IMR-90 (cell line): ENCODE results near the gene METAP2. TPM values are rescaled to one million over a fixed set of nuclear protein-coding genes. Genes with fewer than 3 reads are reported as not detected.

Source experiments
- ATAC-seq: fragments of 200-7000 bp; cut with Tn5 transposase; 2 replicates; pipeline ENCODE4 v1.9.1; 2020; ENCODE audit warnings: low read depth, mild to moderate bottlenecking, moderate library complexity
- BruUV-seq: library from RNA; stranded (reverse); fragments of 400-500 nt; replicated peaks from 2 replicates; lab custom pipeline; 2021; lab: Mats Ljungman, UMichigan
- CTCF ChIA-PET: fragments of 300-600 bp; formaldehyde crosslinking; extraction: SDS; loops from one replicate; lab custom pipeline; 2021; ENCODE audit warnings: antibody characterized with exemption; lab: Yijun Ruan, JAX
- POLR2A ChIA-PET: fragments of 300-600 bp; sonication (Branson Sonifier 250); formaldehyde crosslinking; loops from one replicate; lab custom pipeline; 2022; ENCODE audit warnings: antibody characterized with exemption; ENCODE audit not compliant: unreplicated experiment; lab: Charles Lee
- DNase-seq: peaks from one replicate; pipeline ENCODE4 v3.0.0; 2013
- H2AFZ ChIP-seq: replicated peaks from 2 replicates; pipeline ENCODE3; 2013; ENCODE audit warnings: low read length, mild to moderate bottlenecking; ENCODE audit not compliant: poor library complexity
- H2AK5ac ChIP-seq: 2 replicates; pipeline ENCODE4 v1.6.1; 2013; ENCODE audit warnings: low read depth, low read length, inconsistent platforms
- H2AK9ac ChIP-seq: replicated peaks from 2 replicates; pipeline ENCODE3; 2013; ENCODE audit warnings: mild to moderate bottlenecking, low read depth, low read length, moderate library complexity; ENCODE audit not compliant: poor library complexity
- H2BK120ac ChIP-seq: 2 replicates; pipeline ENCODE4 v1.6.1; 2013; ENCODE audit warnings: low read depth, low read length, inconsistent platforms
- H2BK15ac ChIP-seq: 3 replicates; pipeline ENCODE4 v1.6.1; 2013; ENCODE audit warnings: low read depth, low read length, inconsistent platforms
- H2BK20ac ChIP-seq: 2 replicates; pipeline ENCODE4 v1.6.1; 2013; ENCODE audit warnings: low read depth, mild to moderate bottlenecking, inconsistent platforms, low read length, moderate library complexity
- H2BK5ac ChIP-seq: 2 replicates; pipeline ENCODE4 v1.6.1; 2013; ENCODE audit warnings: mild to moderate bottlenecking, low read depth, low read length, inconsistent platforms; ENCODE audit not compliant: poor library complexity, severe bottlenecking
- H3K14ac ChIP-seq: replicated peaks from 2 replicates; pipeline ENCODE4 v1.6.1; 2013; ENCODE audit warnings: low read depth, low read length, inconsistent platforms
- H3K18ac ChIP-seq: 2 replicates; pipeline ENCODE4 v1.6.1; 2013; ENCODE audit warnings: low read depth, low read length, control low read depth
- H3K23ac ChIP-seq: 2 replicates; pipeline ENCODE4 v1.6.1; 2013; ENCODE audit warnings: low read depth, low read length, inconsistent platforms
- H3K27ac ChIP-seq: 2 replicates; pipeline ENCODE4 v1.5.1; 2013; ENCODE audit warnings: mild to moderate bottlenecking, control low read depth, low read length; ENCODE audit not compliant: insufficient read depth
- H3K27me3 ChIP-seq: 2 replicates; pipeline ENCODE4 v1.6.1; 2013; ENCODE audit warnings: low read length; ENCODE audit not compliant: control insufficient read depth, insufficient read depth
- H3K36me3 ChIP-seq: 2 replicates; pipeline ENCODE4 v1.6.1; 2013; ENCODE audit warnings: low read length, mixed read lengths; ENCODE audit not compliant: control insufficient read depth, insufficient read depth
- H3K4ac ChIP-seq: 2 replicates; pipeline ENCODE4 v1.6.1; 2013; ENCODE audit warnings: low read depth, low read length, inconsistent platforms
- H3K4me1 ChIP-seq: 2 replicates; pipeline ENCODE4 v1.6.1; 2013; ENCODE audit warnings: low read length, mixed read lengths; ENCODE audit not compliant: control insufficient read depth, insufficient read depth
- H3K4me2 ChIP-seq: 2 replicates; pipeline ENCODE4 v1.6.1; 2013; ENCODE audit warnings: low read depth, mild to moderate bottlenecking, control low read depth, low read length, moderate library complexity
- H3K4me3 ChIP-seq: 2 replicates; pipeline ENCODE4 v1.5.1; 2013; ENCODE audit warnings: low read depth, mild to moderate bottlenecking, control low read depth, low read length, moderate library complexity; ENCODE audit not compliant: insufficient read depth
- H3K56ac ChIP-seq: 2 replicates; pipeline ENCODE4 v1.6.1; 2013; ENCODE audit warnings: low read length, inconsistent platforms; ENCODE audit not compliant: insufficient read depth; ENCODE audit errors: extremely low read depth
- H3K79me1 ChIP-seq, 2 experiments: 2 replicates each; pipeline ENCODE4 v1.6.1; 2013; ENCODE audit warnings: low read length in 2 of 2, inconsistent platforms in 1 of 2, low read depth in 1 of 2
- H3K9ac ChIP-seq: 2 replicates; pipeline ENCODE4 v1.6.1; 2013; ENCODE audit warnings: low read depth, low read length, control low read depth
- H3K9me1 ChIP-seq: 2 replicates; pipeline ENCODE4 v1.6.1; 2013; ENCODE audit warnings: low read length, inconsistent platforms; ENCODE audit not compliant: insufficient read depth
- H3K9me3 ChIP-seq: 2 replicates; pipeline ENCODE4 v1.6.1; 2013; ENCODE audit warnings: low read length; ENCODE audit not compliant: control insufficient read depth, insufficient read depth
- H4K20me1 ChIP-seq: 2 replicates; pipeline ENCODE4 v1.6.1; 2013; ENCODE audit warnings: low read length, inconsistent platforms; ENCODE audit not compliant: insufficient read depth
- H4K5ac ChIP-seq: 2 replicates; pipeline ENCODE4 v1.6.1; 2013; ENCODE audit warnings: mild to moderate bottlenecking, low read depth, low read length, control low read depth
- H4K8ac ChIP-seq, 2 experiments: 2 replicates each; pipeline ENCODE4 v1.6.1; 2013; ENCODE audit warnings: low read depth in 2 of 2, low read length in 2 of 2, control low read depth in 1 of 2, inconsistent platforms in 1 of 2
- H4K91ac ChIP-seq: 2 replicates; pipeline ENCODE4 v1.6.1; 2013; ENCODE audit warnings: low read depth, low read length, inconsistent platforms; ENCODE audit not compliant: insufficient read depth
- RCOR1 ChIP-seq: IDR thresholded peaks from 2 replicates; pipeline ENCODE4 v1.6.1; 2012; ENCODE audit warnings: mild to moderate bottlenecking, low read length, improper control_type of control experiment; ENCODE audit not compliant: insufficient replicate concordance
- SMC3 ChIP-seq: fragments of 150-350 bp; IDR thresholded peaks from 2 replicates; pipeline ENCODE4 v1.6.1; 2016; ENCODE audit warnings: low read depth, mild to moderate bottlenecking, antibody characterized with exemption, low read length, moderate library complexity
- WGBS, 2 experiments: methylation state at CpG; one replicate each; pipeline versions ENCODE4 v1.1.5 to v1.1.7; 2013; ENCODE audit warnings: missing lambda C conversion rate in 2 of 2; ENCODE audit not compliant: insufficient read length in 1 of 2; ENCODE audit errors: extremely low coverage in 2 of 2; 5-methylcytosine and 5-hydroxymethylcytosine counted together
- dilution Hi-C: fragments of 300-500 bp; cut with HindIII; formaldehyde crosslinking; loops from one replicate; pipeline ENCODE4 v1.14.3; 2018; ENCODE audit warnings: low sequenced_read_pairs; ENCODE audit not compliant: unreplicated experiment
- in situ Hi-C: fragments of 300-500 bp; cut with MboI; formaldehyde crosslinking; loops from 3 replicates; pipeline ENCODE4 v1.14.3; 2019; ENCODE audit warnings: low sequenced_read_pairs, inconsistent platforms, mixed read lengths
- intact Hi-C: fragments of 100-400 bp; cut with micrococcal nuclease; formaldehyde crosslinking; loops from 2 replicates; pipeline ENCODE4 v1.10.0; 2022
- polyA plus RNA-seq, 3 experiments: library from polyadenylated mRNA; depleted of rRNA; stranded (reverse); fragments of >200 nt; gene quantifications; 2 replicates each; pipeline ENCODE4 v1.2.3, GENCODE V29; 2012; ENCODE audit warnings: low replicate concordance in 1 of 3
- total RNA-seq: library from RNA; depleted of rRNA; stranded (reverse); fragments of >200 nt; gene quantifications from 2 replicates; pipeline ENCODE4 v1.2.3, GENCODE V29; 2012

METAP2 gene
- total and polyA plus RNA-seq, 2 of the 4 experiments (the other 2 are of a cell fraction), result 62.5 to 72.9 TPM

DNA sequence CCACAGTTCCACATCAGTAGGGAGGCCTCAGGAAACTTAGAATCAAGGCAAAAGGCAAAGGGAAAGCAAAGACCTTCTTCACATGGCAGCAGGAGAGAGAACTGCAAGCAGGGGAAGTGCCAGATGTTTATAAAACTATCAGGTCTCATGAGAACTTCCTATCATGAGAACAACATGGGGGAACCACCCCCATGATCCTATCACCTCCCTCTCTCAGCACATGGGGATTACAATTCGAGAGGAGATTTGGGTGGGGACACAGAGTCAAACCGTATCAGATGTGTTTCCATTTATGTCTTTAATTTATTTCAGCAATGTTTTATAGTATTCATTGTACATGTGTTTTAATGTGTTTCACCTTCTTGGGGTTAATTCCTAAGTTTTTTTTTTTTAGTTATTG, 25.8 kb downstream of the METAP2 start:
- Histone ChIP-seq H3K9me3 (peaks cover 6% of the 10 kb centered on the region; the same call in 1 of the 2 replicates), H3K4me1 (no peaks in the 10 kb centered on the region), H3K4me2 (no peak overlapping the region), H4K20me1 (no peaks in the 10 kb centered on the region; the same call in 1 of the 2 replicates), H3K18ac (no peak overlapping the region), H2BK20ac (no peak overlapping the region), H4K8ac (no peak overlapping the region), H4K5ac (no peak overlapping the region), H3K9me1 (no peaks in the 10 kb centered on the region; the same call in 1 of the 2 replicates), H2AFZ (no peak overlapping the region), H2AK9ac (no peak overlapping the region), H2BK5ac (no peak overlapping the region), H3K4ac (no peak overlapping the region), H3K9ac (no peak overlapping the region), H3K36me3 (peaks cover 45% of the 10 kb centered on the region), H3K27ac (no peak overlapping the region), H2AK5ac (no peak overlapping the region), H2BK15ac (no peak overlapping the region), H3K14ac (no peak overlapping the region), H3K4me3 (no peak overlapping the region), H3K79me1 (peaks cover 24 to 38% of the 10 kb centered on the region in 2 experiments; a peak in 3 of 4 replicates), H3K56ac (no peak overlapping the region), H3K27me3 (no peaks in the 10 kb centered on the region), H2BK120ac (no peak overlapping the region), H3K23ac (no peak overlapping the region), H4K91ac (no peak overlapping the region)
- dilution Hi-C loops, result no loop called here
- no TSS peak for BruUV-seq
- DNase-seq (no peak), ATAC-seq (no peak)
- no CpG with 5 or more reads among the region's 2 CpGs for WGBS, 2 experiments
- intact Hi-C loops, result no loop called here
- TF ChIP-seq SMC3, result no peak
- TF ChIP-seq RCOR1, result no peak
- in situ Hi-C loops, result no loop called here
- CTCF ChIA-PET, result no interaction called here
- POLR2A ChIA-PET, result no interaction called here
